Smooth muscle cell of the brain vasculature (primary cell): Measurements from ENCODE around the gene CSF3.
"Not testable (repeated sequence)": the region's sequence is repeated elsewhere in the genome, so short reads cannot be mapped to it uniquely, and the experiment has no call there.

ENCODE experiments used
- DNase-seq: peaks from one replicate; pipeline ENCODE4 v3.0.0-alpha.2; 2012; ENCODE audit warnings: low read depth, low spot score

Gene CSF3

DNA sequence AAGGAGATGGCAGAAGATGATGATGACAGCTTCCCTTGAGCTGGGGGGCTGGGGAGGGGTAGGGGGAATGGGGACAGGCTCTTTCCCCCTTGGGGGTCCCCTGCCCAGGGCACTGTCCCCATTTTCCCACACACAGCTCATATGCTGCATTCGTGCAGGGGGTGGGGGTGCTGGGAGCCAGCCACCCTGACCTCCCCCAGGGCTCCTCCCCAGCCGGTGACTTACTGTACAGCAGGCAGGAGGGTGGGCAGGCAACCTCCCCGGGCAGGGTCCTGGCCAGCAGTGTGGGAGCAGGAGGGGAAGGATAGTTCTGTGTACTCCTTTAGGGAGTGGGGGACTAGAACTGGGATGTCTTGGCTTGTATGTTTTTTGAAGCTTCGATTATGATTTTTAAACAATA, 17.7 kb upstream of the CSF3 start:
- no peak for DNase-seq

GRCh38 chr17:39999067-39999466, 16.2 kb upstream of the CSF3 start:
- no peak for DNase-seq

GRCh38 chr17:40000161-40000560, 15.1 kb upstream of the CSF3 start:
- DNase-seq = no peak

- DNase-seq = not testable (repeated sequence)
These were observed 13.9 kb upstream of the CSF3 start for GRCh38 chr17:40001335-40001734.

DNA sequence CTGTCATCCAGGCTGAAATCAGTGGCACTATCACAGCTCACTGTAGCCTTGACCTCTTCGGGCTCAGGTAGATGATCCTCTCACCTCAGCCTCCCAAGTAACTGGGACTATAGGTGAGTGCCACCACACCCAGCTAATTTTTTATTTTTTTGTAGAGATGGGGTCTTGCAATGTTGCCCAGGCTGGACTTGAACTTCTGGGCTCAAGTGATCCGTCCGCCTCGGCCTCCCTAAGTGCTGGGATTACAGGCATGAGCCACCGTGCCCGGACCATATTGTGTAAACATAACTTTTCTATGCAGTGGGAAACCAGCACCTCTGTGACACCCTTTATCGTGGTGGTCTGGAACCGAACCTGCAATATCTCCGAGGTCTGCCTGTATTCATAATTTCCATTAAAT, 11.2 kb upstream of the CSF3 start:
- no peak for DNase-seq

DNA sequence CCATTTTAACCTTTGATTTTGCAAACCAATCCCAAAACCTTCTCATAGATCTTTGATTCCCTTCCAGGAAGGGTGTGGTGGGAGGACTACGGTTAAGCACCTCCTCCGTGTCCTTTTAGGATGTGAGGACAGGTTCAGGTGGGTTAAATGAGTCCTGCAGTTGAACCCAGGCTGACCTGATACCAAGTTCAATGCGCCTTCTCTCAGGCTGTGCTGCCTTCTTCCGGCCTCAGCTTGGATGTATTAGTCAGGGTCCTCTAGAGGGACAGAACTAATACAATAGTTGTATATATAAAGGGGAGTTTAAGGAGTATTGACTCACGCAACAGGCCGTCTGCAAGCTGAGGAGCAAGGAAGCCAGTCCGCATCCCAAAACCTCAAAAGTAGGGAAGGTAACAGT, 10.5 kb upstream of the CSF3 start:
- DNase-seq = no peak

- DNase-seq = no peak
These were observed 9.7 kb upstream of the CSF3 start for GRCh38 chr17:40005520-40005919.

DNA sequence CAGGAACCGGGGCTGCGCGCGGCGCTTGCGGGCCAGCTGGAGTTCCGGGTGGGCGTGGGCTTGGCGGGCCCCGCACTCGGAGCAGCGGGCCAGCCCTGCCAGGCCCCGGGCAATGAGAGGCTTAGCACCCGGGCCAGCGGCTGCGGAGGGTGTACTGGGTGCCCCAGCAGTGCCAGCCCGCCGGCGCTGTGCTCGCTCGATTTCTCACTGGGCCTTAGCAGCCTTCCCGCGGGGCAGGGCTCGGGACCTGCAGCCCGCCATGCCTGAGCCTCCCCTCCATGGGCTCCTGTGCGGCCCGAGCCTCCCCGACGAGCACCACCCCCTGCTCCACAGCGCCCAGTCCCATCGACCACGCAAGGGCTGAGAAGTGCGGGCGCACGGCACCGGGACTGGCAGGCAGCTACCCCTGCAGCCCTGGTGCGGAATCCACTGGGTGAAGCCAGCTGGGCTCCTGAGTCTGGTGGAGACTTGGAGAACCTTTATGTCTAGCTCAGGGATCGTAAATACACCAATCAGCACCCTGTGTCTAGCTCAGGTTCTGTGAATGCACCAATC, 4.2 kb upstream of the CSF3 start:
- DNase-seq = not testable (repeated sequence)

DNA sequence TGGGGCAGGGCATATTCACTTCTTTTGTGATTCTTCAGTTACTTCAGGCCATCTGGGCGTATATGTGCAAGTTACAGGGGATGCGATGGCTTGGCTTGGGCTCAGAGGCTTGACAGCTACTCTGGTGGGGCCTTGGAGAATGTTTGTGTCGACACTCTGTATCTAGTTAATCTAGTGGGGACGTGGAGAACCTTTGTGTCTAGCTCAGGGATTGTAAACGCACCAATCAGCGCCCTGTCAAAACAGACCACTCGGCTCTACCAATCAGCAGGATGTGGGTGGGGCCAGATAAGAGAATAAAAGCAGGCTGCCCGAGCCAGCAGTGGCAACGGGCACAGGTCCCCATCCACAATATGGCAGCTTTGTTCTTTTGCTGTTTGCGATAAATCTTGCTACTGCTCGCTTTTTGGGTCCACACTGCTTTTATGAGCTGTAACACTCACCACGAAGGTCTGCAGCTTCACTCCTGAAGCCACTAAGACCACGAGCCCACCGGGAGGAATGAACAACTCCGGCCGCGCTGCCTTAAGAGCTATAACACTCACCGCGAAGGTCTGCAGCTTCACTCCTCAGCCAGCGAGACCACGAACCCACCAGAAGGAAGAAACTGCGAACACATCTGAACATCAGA, 3.1 kb upstream of the CSF3 start:
- not testable (repeated sequence) for DNase-seq

DNA sequence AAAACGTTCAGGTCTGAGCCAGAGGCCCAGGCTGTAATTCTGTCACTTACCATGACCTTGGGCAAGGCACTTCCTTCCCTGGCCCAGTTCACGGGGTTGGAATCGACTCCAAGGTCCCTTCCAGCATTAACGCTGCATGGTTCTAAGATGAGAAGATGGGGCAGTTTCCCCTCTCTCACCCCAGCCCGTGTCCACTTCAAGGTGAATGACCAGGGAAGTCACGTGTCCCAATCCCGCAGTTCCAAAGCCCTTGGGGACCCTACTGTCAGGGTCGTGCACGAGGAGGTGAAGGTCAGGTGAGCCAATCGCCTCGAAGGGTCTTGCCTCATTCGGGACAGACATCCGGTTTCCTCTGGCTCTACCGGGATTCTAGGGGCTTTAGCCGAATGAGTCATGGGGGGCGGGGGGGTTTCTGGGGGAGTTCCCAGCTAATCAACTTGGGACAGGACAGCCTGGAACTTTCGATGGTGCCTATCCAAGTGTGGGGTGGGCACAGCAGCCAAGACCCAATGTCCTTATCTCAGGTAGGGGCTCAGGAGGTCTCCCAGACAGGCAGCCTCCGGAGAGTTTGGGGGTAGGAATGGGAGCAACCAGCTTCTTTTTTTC, 762 bp upstream of the CSF3 start:
- no peak for DNase-seq

- no peak for DNase-seq
These were observed 1.1 kb downstream of the CSF3 start for GRCh38 chr17:40015998-40016985.

- no peak for DNase-seq
These were observed 2.3 kb downstream of the CSF3 start for GRCh38 chr17:40017422-40018080.

DNA sequence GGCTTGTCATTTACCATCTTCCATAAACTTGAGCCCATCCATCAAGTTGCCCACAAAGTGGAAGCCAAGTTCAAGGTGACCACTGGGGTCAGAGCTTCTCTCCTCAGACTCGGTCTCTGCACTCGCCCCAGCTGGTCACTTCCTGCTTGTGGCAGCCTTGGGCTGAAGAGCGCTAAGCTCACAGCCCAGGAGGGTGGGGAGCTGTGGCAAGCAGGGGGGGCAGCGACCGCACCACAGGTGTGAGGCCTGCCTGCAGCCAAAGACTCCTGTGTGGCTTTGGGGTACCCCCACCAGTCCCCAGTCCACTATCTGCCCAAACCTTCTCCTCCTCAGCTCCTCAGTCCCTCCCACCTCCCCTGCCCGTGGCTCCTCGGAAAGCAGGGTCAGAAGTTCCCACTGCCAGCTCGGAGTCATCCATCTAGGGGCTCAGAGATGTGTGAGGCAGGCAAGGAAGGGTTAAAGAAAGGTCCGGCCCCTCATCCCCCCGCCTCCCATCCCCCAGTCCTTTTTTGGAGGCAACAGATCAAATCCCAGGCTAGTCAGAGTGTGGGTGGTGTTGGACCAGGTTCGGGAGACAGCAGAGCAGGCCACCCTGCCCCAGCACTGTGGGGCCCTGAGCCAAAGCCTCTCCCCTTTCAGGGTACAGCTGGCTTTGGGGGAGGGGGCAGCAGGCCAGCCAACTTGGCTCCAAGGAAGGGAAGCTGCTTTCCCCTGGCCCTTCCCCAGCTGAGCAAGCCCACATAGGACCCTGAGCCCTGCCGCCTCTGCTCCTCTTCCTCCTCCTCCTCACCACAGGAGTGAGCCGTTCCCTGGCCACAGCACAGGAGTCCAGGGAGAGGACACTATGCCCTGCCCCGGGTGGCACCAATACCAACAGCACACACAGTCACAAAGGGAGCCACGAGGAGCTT, 3.2 kb downstream of the CSF3 start:
- no peak for DNase-seq

DNA sequence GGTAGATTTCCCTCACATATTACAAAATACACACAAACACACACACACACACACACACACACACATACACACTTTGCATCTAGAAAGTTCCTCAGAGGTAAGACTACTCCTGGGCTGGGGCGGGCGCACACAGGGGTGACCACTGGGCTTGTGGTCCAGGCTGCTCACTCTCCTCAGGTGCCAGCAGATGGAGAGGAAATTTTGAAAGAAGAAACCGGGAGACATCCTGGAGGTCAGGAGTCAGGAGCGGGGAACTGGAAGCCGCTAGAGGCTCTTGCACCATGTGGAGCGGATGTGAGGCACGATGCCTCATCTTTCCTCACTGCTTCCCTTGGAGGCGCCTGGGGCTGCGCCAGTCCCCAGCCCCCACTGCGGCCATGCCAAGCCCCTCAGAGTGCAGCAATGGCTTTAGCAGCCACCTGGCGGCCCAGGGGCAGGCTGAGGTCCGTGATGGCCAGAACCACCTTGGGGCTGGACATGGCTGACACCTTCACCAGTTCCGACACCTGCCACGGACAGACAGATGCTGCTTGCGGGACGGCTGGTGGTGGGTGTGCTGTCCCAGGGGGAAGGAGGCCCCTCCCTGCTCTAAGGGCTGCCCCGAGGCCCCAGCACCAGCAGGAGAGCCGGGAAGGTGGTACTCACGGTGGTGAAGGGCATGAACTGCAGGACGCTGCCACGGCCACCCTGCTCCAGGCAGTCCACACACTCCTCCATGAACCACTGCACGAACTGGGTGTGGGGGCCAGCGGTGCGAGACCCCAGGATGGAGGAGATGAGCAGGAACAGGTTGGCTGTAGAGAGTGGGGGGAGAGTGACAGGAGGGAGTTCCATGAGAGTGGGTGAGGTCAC, 4.1 kb downstream of the CSF3 start:
- no peak for DNase-seq

- DNase-seq = no peak
These were observed 4.9 kb downstream of the CSF3 start for GRCh38 chr17:40020146-40020545.

GRCh38 chr17:40021451-40021971, 6.3 kb downstream of the CSF3 start:
- no peak for DNase-seq

- DNase-seq = no peak
These were observed 7.3 kb downstream of the CSF3 start for GRCh38 chr17:40022497-40022896.

DNA sequence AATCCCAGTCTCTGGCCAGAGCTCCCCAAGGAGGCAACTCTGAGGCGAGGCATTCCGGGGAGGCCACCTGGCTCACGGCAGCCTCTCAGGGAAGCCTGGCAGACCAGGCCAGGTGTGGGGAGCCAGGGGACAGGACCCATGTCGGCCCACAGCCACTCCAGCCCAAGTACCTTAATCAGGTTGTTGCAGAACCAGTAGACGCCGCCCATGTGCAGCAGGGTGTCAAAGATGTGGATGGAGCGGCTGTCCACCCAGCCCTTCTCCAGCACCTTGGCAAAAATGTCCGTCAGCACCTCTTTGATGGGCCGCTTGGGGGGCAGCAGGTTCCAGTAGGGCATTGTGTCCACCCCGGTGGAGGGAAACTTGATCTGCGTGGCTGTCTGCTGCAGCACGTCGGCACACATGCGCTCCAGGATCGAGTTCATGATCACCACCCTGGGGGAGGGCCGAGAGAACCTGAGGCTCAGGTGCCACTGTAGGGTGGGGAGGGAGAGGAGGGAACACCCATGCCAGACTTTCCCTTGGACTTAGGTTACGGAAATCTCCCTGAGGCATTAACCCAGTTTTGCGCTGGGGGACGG, 7.8 kb downstream of the CSF3 start:
- DNase-seq = no peak
